HepG2 (cell line): Measurements from ENCODE around the gene DCAF16.

Experiments
- MAFF ChIP-seq: IDR thresholded peaks from 2 replicates; pipeline ENCODE4 v1.6.1; 2011; ENCODE audit warnings: low read depth, low read length, improper control_type of control experiment
- RELA ChIP-seq: sonication (generic); formaldehyde crosslinking; IDR thresholded peaks from 2 replicates; pipeline ENCODE4 v1.4.0; 2020; ENCODE audit warnings: missing genetic modification reagents
- RNF2 ChIP-seq: fragments of 450-650 bp; conservative IDR thresholded peaks from 2 replicates; pipeline ENCODE4 v1.6.1; 2016; ENCODE audit warnings: low read depth
- TCF7 ChIP-seq: sonication (generic); IDR thresholded peaks from 2 replicates; pipeline ENCODE4 v1.6.1; 2016; ENCODE audit warnings: antibody characterized with exemption, low read depth
- ZNF143 ChIP-seq: sonication (generic); formaldehyde crosslinking; IDR thresholded peaks from 2 replicates; pipeline ENCODE4 v1.4.0; 2020; ENCODE audit warnings: missing genetic modification reagents
- ZSCAN29 ChIP-seq: sonication (generic); formaldehyde crosslinking; conservative IDR thresholded peaks from 2 replicates; pipeline ENCODE4 v1.4.0; 2020; ENCODE audit warnings: mild to moderate bottlenecking, missing genetic modification reagents
- TF ChIP-seq, protein P1 (sequence below): sonication (generic); formaldehyde crosslinking; IDR thresholded peaks from 2 replicates; pipeline ENCODE4 v1.5.0; 2020; ENCODE audit warnings: missing genetic modification reagents
- TF ChIP-seq, protein P2 (sequence below): sonication (generic); formaldehyde crosslinking; IDR thresholded peaks from 2 replicates; pipeline ENCODE4 v1.5.0; 2020; ENCODE audit warnings: mild to moderate bottlenecking, missing genetic modification reagents, moderate library complexity
- TF ChIP-seq, protein P3 (sequence below): IDR thresholded peaks from 2 replicates; pipeline ENCODE4 v1.6.1; 2012; ENCODE audit warnings: low read length, improper control_type of control experiment

DNA sequence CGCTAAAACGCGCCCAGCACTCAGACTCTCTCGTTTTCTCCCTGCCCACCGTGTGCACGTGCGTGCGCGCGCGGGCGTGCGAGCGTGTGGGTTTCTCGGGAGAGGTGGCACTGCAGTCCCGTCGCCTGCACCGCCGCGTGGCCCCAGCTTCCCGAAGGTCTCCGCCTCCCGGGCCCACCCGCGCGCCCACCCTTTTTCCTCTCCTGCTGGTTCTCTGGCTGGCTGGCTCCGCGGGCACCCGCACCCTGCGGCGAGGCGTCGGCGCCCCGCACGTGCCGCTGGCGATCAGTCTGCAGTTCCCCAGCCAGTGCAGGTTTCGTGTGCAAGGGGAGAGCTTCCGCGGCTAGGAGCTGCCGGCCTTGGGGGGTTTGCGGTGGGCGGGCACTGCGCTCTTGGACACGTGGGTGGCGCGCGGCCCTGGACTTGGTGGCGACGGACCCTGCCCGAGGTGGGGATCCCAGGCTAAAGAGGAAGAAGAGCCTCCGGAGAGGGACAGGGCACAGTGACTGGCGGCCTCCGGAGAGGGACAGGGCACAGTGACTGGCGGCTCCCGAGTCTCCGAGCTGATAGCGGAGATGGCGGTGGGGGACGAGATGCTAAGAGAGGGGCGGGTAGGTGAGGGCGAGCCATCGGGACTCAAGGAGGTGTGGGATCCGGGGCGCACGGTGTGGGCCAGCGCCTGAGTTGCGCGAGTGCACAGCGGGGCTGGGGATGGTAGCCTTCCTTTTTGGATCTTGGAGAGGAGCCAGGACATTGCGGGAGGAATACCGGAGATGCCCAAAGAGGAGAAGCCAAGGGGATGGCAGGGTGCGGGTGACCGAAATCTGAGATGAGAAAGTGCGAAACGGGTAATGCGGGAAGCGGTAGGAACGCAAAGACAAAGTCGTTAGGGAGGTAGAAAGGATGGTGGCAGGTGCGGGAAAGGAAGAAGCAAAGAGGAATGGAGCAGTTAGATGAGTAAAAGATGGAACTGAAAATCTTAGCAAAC, 29.0 kb downstream of the DCAF16 start, which contains the start of gene FAM184B:
- TF ChIP-seq TCF7 (no peak), ZSCAN29 (CRISPR knock-in tag) (no peak), ZNF143 (CRISPR knock-in tag) (no peak), RNF2 (0 out of 2 replicates have a peak, but pooled peaks have one; percentile 53), MAFF (no peak), RELA (CRISPR knock-in tag) (no peak)
- TF ChIP-seq, protein P1, sequence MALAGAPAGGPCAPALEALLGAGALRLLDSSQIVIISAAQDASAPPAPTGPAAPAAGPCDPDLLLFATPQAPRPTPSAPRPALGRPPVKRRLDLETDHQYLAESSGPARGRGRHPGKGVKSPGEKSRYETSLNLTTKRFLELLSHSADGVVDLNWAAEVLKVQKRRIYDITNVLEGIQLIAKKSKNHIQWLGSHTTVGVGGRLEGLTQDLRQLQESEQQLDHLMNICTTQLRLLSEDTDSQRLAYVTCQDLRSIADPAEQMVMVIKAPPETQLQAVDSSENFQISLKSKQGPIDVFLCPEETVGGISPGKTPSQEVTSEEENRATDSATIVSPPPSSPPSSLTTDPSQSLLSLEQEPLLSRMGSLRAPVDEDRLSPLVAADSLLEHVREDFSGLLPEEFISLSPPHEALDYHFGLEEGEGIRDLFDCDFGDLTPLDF (CRISPR knock-in tag), result no peak
- TF ChIP-seq, protein P2, sequence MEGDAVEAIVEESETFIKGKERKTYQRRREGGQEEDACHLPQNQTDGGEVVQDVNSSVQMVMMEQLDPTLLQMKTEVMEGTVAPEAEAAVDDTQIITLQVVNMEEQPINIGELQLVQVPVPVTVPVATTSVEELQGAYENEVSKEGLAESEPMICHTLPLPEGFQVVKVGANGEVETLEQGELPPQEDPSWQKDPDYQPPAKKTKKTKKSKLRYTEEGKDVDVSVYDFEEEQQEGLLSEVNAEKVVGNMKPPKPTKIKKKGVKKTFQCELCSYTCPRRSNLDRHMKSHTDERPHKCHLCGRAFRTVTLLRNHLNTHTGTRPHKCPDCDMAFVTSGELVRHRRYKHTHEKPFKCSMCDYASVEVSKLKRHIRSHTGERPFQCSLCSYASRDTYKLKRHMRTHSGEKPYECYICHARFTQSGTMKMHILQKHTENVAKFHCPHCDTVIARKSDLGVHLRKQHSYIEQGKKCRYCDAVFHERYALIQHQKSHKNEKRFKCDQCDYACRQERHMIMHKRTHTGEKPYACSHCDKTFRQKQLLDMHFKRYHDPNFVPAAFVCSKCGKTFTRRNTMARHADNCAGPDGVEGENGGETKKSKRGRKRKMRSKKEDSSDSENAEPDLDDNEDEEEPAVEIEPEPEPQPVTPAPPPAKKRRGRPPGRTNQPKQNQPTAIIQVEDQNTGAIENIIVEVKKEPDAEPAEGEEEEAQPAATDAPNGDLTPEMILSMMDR (CRISPR knock-in tag), result no peak
- TF ChIP-seq, protein P3, sequence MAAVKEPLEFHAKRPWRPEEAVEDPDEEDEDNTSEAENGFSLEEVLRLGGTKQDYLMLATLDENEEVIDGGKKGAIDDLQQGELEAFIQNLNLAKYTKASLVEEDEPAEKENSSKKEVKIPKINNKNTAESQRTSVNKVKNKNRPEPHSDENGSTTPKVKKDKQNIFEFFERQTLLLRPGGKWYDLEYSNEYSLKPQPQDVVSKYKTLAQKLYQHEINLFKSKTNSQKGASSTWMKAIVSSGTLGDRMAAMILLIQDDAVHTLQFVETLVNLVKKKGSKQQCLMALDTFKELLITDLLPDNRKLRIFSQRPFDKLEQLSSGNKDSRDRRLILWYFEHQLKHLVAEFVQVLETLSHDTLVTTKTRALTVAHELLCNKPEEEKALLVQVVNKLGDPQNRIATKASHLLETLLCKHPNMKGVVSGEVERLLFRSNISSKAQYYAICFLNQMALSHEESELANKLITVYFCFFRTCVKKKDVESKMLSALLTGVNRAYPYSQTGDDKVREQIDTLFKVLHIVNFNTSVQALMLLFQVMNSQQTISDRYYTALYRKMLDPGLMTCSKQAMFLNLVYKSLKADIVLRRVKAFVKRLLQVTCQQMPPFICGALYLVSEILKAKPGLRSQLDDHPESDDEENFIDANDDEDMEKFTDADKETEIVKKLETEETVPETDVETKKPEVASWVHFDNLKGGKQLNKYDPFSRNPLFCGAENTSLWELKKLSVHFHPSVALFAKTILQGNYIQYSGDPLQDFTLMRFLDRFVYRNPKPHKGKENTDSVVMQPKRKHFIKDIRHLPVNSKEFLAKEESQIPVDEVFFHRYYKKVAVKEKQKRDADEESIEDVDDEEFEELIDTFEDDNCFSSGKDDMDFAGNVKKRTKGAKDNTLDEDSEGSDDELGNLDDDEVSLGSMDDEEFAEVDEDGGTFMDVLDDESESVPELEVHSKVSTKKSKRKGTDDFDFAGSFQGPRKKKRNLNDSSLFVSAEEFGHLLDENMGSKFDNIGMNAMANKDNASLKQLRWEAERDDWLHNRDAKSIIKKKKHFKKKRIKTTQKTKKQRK, result no peak
